Trophoblast cell (in vitro differentiated cells and primary cell): ENCODE measurements around the gene INPP5J.

Experiments used
- DNase-seq, 2 donors: peaks; one replicate each; pipeline ENCODE4 v3.0.0-alpha.2; 2016
- H2AFZ ChIP-seq: 2 replicates; pipeline ENCODE4 v1.6.1; 2013; ENCODE audit warnings: low read length, moderate library complexity, mild to moderate bottlenecking; ENCODE audit not compliant: insufficient read depth, poor library complexity
- H2AK5ac ChIP-seq: 2 replicates; pipeline ENCODE4 v1.6.1; 2013; ENCODE audit warnings: mild to moderate bottlenecking, low read length
- H2BK120ac ChIP-seq: 2 replicates; pipeline ENCODE4 v1.6.1; 2013; ENCODE audit warnings: low read length, mild to moderate bottlenecking, moderate library complexity; ENCODE audit not compliant: insufficient read depth, poor library complexity
- H2BK12ac ChIP-seq: 2 replicates; pipeline ENCODE4 v1.6.1; 2013; ENCODE audit warnings: mild to moderate bottlenecking, low read length, moderate library complexity
- H2BK5ac ChIP-seq: 2 replicates; pipeline ENCODE4 v1.6.1; 2013; ENCODE audit warnings: low read length, low read depth, moderate library complexity, mild to moderate bottlenecking; ENCODE audit not compliant: poor library complexity
- H3K14ac ChIP-seq: 2 replicates; pipeline ENCODE4 v1.6.1; 2013; ENCODE audit warnings: mild to moderate bottlenecking, low read length
- H3K18ac ChIP-seq: 2 replicates; pipeline ENCODE4 v1.6.1; 2013; ENCODE audit warnings: mild to moderate bottlenecking, low read length
- H3K23ac ChIP-seq: 2 replicates; pipeline ENCODE4 v1.6.1; 2013; ENCODE audit warnings: low read length
- H3K27ac ChIP-seq: 2 replicates; pipeline ENCODE4 v1.5.1; 2013; ENCODE audit warnings: low read depth, mild to moderate bottlenecking, inconsistent platforms, low read length, moderate library complexity
- H3K27me3 ChIP-seq: 2 replicates; pipeline ENCODE4 v1.6.1; 2013; ENCODE audit warnings: inconsistent platforms, mild to moderate bottlenecking, low read length, moderate library complexity; ENCODE audit not compliant: insufficient read depth
- H3K36me3 ChIP-seq, 2 experiments: 1 replicate in 1 of 2; 2 replicates in 1 of 2; pipeline ENCODE4 v1.6.1; 2013; ENCODE audit warnings: low read length in 2 of 2, mild to moderate bottlenecking in 2 of 2, moderate library complexity in 1 of 2; ENCODE audit not compliant: insufficient read depth in 2 of 2, control insufficient read depth in 1 of 2
- H3K4ac ChIP-seq: 2 replicates; pipeline ENCODE4 v1.6.1; 2013; ENCODE audit warnings: low read depth, mild to moderate bottlenecking, low read length, moderate library complexity
- H3K4me1 ChIP-seq, 2 experiments: 1 replicate in 1 of 2; 2 replicates in 1 of 2; pipeline ENCODE4 v1.6.1; 2013; ENCODE audit warnings: low read length in 2 of 2, mild to moderate bottlenecking in 2 of 2, moderate library complexity in 1 of 2; ENCODE audit not compliant: insufficient read depth in 2 of 2, control insufficient read depth in 1 of 2
- H3K4me2 ChIP-seq: 2 replicates; pipeline ENCODE4 v1.6.1; 2013; ENCODE audit warnings: inconsistent platforms, mild to moderate bottlenecking, low read length, moderate library complexity
- H3K4me3 ChIP-seq: 2 replicates; pipeline ENCODE4 v1.5.1; 2013; ENCODE audit warnings: mild to moderate bottlenecking, low read depth, low read length, inconsistent platforms
- H3K79me1 ChIP-seq: one replicate; pipeline ENCODE4 v1.6.1; 2013; ENCODE audit warnings: low read length
- H3K79me2 ChIP-seq: 2 replicates; pipeline ENCODE4 v1.6.1; 2013; ENCODE audit warnings: low read length, mild to moderate bottlenecking; ENCODE audit not compliant: control insufficient read depth, insufficient read depth, poor library complexity
- H3K9ac ChIP-seq: 2 replicates; pipeline ENCODE4 v1.6.1; 2013; ENCODE audit warnings: mild to moderate bottlenecking, low read length
- H3K9me3 ChIP-seq: 2 replicates; pipeline ENCODE4 v1.6.1; 2013; ENCODE audit warnings: low read depth, mild to moderate bottlenecking, control low read depth, inconsistent platforms, low read length; ENCODE audit not compliant: insufficient read depth
- H4K12ac ChIP-seq: 2 replicates; pipeline ENCODE4 v1.6.1; 2013; ENCODE audit warnings: low read depth, mild to moderate bottlenecking, low read length, moderate library complexity
- H4K8ac ChIP-seq: 2 replicates; pipeline ENCODE4 v1.6.1; 2013; ENCODE audit warnings: low read depth, mild to moderate bottlenecking, low read length, moderate library complexity
- H4K91ac ChIP-seq: one replicate; pipeline ENCODE4 v1.6.1; 2013; ENCODE audit warnings: low read depth, mild to moderate bottlenecking, low read length, moderate library complexity
- WGBS: extraction: QIAGEN DNeasy Blood & Tissue Kit; methylation state at CpG from one replicate; pipeline ENCODE4 v1.1.7; 2013; ENCODE audit warnings: missing lambda C conversion rate; ENCODE audit not compliant: insufficient read length, insufficient coverage; ENCODE audit errors: extremely low coverage; 5-methylcytosine and 5-hydroxymethylcytosine counted together

INPP5J gene

DNA sequence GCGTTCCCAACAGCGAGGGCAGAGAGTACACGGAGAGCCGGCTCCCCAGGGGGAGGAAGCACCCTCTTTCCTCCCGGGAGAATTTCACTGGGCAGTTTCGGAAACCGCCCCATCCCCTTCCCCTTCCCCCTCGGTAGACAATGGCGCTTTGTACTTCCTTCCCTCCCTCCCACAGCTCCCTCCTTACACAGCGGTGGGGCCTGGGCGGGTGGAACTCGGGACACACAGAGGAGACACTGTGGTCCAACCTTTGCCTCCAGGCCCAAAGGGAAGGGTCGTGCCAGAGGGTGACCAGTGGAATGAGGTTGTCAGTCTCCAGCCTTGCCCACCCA lies 37.3 kb upstream of the INPP5J start:
- no CpG with 5 or more reads among the region's 13 CpGs for WGBS

GRCh38 chr22:31085928-31086327 lies 36.8 kb upstream of the INPP5J start:
- no CpG with 5 or more reads among the region's 3 CpGs for WGBS
- Histone ChIP-seq H3K23ac (no peak overlapping the region), H4K12ac (no peak overlapping the region), H2AFZ (no peak overlapping the region), H4K91ac (peak overlapping the region; percentile 92), H3K79me2 (peaks cover 20% of the 10 kb centered on the region), H3K9me3 (peaks cover 7% of the 10 kb centered on the region), H3K4me2 (no peak overlapping the region), H3K4me3 (no peak overlapping the region), H3K27ac (no peak overlapping the region), H3K4ac (no peak overlapping the region), H3K27me3 (no peaks in the 10 kb centered on the region), H3K36me3 (peaks cover 46 to 54% of the 10 kb centered on the region in 2 experiments), H3K79me1 (peaks cover 24% of the 10 kb centered on the region), H3K9ac (no peak overlapping the region), H3K14ac (no peak overlapping the region), H3K4me1 (peaks cover 25 to 31% of the 10 kb centered on the region in 2 experiments), H2BK120ac (no peak overlapping the region), H2AK5ac (peak overlapping the region; percentile 32), H3K18ac (no peak overlapping the region), H2BK5ac (no peak overlapping the region), H4K8ac (peak overlapping the region; percentile 94), H2BK12ac (no peak overlapping the region)
- no peak for DNase-seq

More for the DNA sequence above, 37.3 kb upstream of the INPP5J start:
- DNase-seq: no peak
- H4K91ac ChIP-seq: peak overlapping the region; percentile 92
- peak overlapping the region; percentile 38 for H2BK12ac ChIP-seq
- H4K8ac ChIP-seq: peak overlapping the region; percentile 94
- peaks cover 27 to 32% of the 10 kb centered on the region in 2 experiments for H3K4me1 ChIP-seq
- H3K9ac ChIP-seq: peak overlapping the region; percentile 70
- peak overlapping the region; percentile 88 for H4K12ac ChIP-seq
- peak overlapping the region; percentile 61 for H3K4ac ChIP-seq
- peak overlapping the region; percentile 69 for H2BK120ac ChIP-seq
- H3K36me3 ChIP-seq: peaks cover 42 to 49% of the 10 kb centered on the region in 2 experiments
- H3K18ac ChIP-seq: peak overlapping the region; percentile 93
- H3K27ac ChIP-seq: peak overlapping the region; percentile 69
- H3K4me3 ChIP-seq: peak overlapping the region; percentile 66
- peaks cover 27% of the 10 kb centered on the region for H3K79me1 ChIP-seq
- H3K14ac ChIP-seq: peak overlapping the region; percentile 52
- H2AFZ ChIP-seq: no peak overlapping the region
- H2AK5ac ChIP-seq: peak overlapping the region; percentile 32
- H3K23ac ChIP-seq: no peak overlapping the region
- no peak overlapping the region for H2BK5ac ChIP-seq
- H3K79me2 ChIP-seq: peaks cover 21% of the 10 kb centered on the region
- peak overlapping the region; percentile 63 for H3K4me2 ChIP-seq
- H3K9me3 ChIP-seq: peaks cover 7% of the 10 kb centered on the region
- no peaks in the 10 kb centered on the region for H3K27me3 ChIP-seq

- no peak overlapping the region for H2BK5ac ChIP-seq
- H3K4me2 ChIP-seq: no peak overlapping the region
- H4K91ac ChIP-seq: no peak overlapping the region
- no peak overlapping the region for H2AFZ ChIP-seq
- no peak overlapping the region for H4K8ac ChIP-seq
- no peak overlapping the region for H3K27ac ChIP-seq
- peaks cover 7% of the 10 kb centered on the region for H3K9me3 ChIP-seq
- H3K18ac ChIP-seq: no peak overlapping the region
- no peak overlapping the region for H3K4me3 ChIP-seq
- H3K23ac ChIP-seq: no peak overlapping the region
- no peak overlapping the region for H3K14ac ChIP-seq
- no peak for DNase-seq
- H3K79me2 ChIP-seq: peaks cover 13% of the 10 kb centered on the region
- no CpG with 5 or more reads among the region's 8 CpGs for WGBS
- peaks cover 55 to 63% of the 10 kb centered on the region in 2 experiments for H3K36me3 ChIP-seq
- H4K12ac ChIP-seq: no peak overlapping the region
- peaks cover 18% of the 10 kb centered on the region for H3K79me1 ChIP-seq
- no peak overlapping the region for H2BK120ac ChIP-seq
- no peak overlapping the region for H2BK12ac ChIP-seq
- no peak overlapping the region for H3K4ac ChIP-seq
- H3K9ac ChIP-seq: no peak overlapping the region
- H3K27me3 ChIP-seq: no peaks in the 10 kb centered on the region
- H2AK5ac ChIP-seq: no peak overlapping the region
- peaks cover 22 to 28% of the 10 kb centered on the region in 2 experiments for H3K4me1 ChIP-seq
Observed at GRCh38 chr22:31086703-31087330, 35.9 kb upstream of the INPP5J start.

GRCh38 chr22:31087744-31088215 lies 35.0 kb upstream of the INPP5J start:
- Histone ChIP-seq H4K91ac (no peak overlapping the region), H2BK5ac (no peak overlapping the region)

More at GRCh38 chr22:31087744-31088215, 35.0 kb upstream of the INPP5J start:
- Histone ChIP-seq H2AFZ (no peak overlapping the region), H3K18ac (no peak overlapping the region), H3K79me2 (peaks cover 8% of the 10 kb centered on the region), H3K36me3 (peaks cover 65 to 72% of the 10 kb centered on the region in 2 experiments), H2BK120ac (no peak overlapping the region), H3K9ac (no peak overlapping the region), H4K8ac (no peak overlapping the region), H3K4me1 (peaks cover 13 to 18% of the 10 kb centered on the region in 2 experiments), H3K4ac (no peak overlapping the region), H3K79me1 (peaks cover 13% of the 10 kb centered on the region), H3K9me3 (peaks cover 7% of the 10 kb centered on the region), H4K12ac (no peak overlapping the region), H2BK12ac (no peak overlapping the region), H3K27me3 (no peaks in the 10 kb centered on the region), H3K23ac (no peak overlapping the region), H3K14ac (no peak overlapping the region), H3K27ac (no peak overlapping the region), H3K4me3 (no peak overlapping the region), H2AK5ac (no peak overlapping the region), H3K4me2 (no peak overlapping the region)
- DNase-seq: no peak
- no CpG with 5 or more reads among the region's 21 CpGs for WGBS
